ENCODE data around the gene CRABP2. TPM values are rescaled to one million over a fixed set of nuclear protein-coding genes. Genes with fewer than 3 reads are reported as not detected.
A peak's percentile ranks its signal among the peaks of the same experiment; 100 is the strongest.

CRABP2 gene
- total and polyA plus RNA-seq, 2 of the 13 experiments (the other 11 are each of a cell fraction or from before 2014, with no cell fraction given), result 0.40 to 0.60 TPM

GRCh38 chr1:156746728-156747631 lies 41.6 kb upstream of the CRABP2 start (continued):
- TF ChIP-seq ZBTB39 (CRISPR knock-in tag; IDR thresholded peaks at IDR 0.05) (no peak), SAP130 (CRISPR knock-in tag; IDR thresholded peaks at IDR 0.05; ENCODE audit: low read depth) (peak; percentile 77), ZNF747 (CRISPR knock-in tag; IDR thresholded peaks at IDR 0.05; ENCODE audit: borderline replicate concordance) (peak; percentile 47; the same call in 1 of the 2 replicates), MXD1 (CRISPR knock-in tag; IDR thresholded peaks at IDR 0.05) (no peak), TBP (CRISPR knock-in tag; IDR thresholded peaks at IDR 0.05) (no peak), HNRNPL (IDR thresholded peaks at IDR 0.05; ENCODE audit: low read depth, low read length) (no peak), GATA4 (IDR thresholded peaks at IDR 0.05; ENCODE audit: borderline replicate concordance, low read depth) (no peak), KMT2A (CRISPR knock-in tag; IDR thresholded peaks at IDR 0.05) (no peak), ZNF256 (CRISPR knock-in tag; conservative IDR thresholded peaks at IDR 0.05) (no peak), NFYB (CRISPR knock-in tag; IDR thresholded peaks at IDR 0.05) (no peak), ZNF138 (CRISPR knock-in tag; IDR thresholded peaks at IDR 0.05; ENCODE audit: low read depth) (no peak), KLF15 (CRISPR knock-in tag; IDR thresholded peaks at IDR 0.05; ENCODE audit: borderline replicate concordance) (no peak), ZFX (CRISPR knock-in tag; IDR thresholded peaks at IDR 0.05; ENCODE audit: low read depth) (peak; percentile 84), ZNF691 (CRISPR knock-in tag; IDR thresholded peaks at IDR 0.05; ENCODE audit: borderline replicate concordance, low read depth) (no peak; the same call in 1 of the 2 replicates), ZNF251 (CRISPR knock-in tag; IDR thresholded peaks at IDR 0.05) (no peak), ZNF674 (CRISPR knock-in tag; IDR thresholded peaks at IDR 0.05; ENCODE audit: low read depth) (no peak), PRDM10 (CRISPR knock-in tag; IDR thresholded peaks at IDR 0.05; ENCODE audit: low read depth) (no peak), GATAD1 (CRISPR knock-in tag; IDR thresholded peaks at IDR 0.05) (peak; percentile 70), ZNF850 (CRISPR knock-in tag; conservative IDR thresholded peaks at IDR 0.05) (no peak), RAD21 (CRISPR knock-in tag; IDR thresholded peaks at IDR 0.05) (peak; percentile 46)
